B cell (primary cell): ENCODE measurements around the gene TMEM185B. TPM values are rescaled to one million over a fixed set of nuclear protein-coding genes. Genes with fewer than 3 reads are reported as not detected.

ENCODE experiments used
- ATAC-seq: fragments of 200-7000 bp; cut with Tn5 transposase; one replicate; pipeline ENCODE4 v1.10.0; 2021; ENCODE audit warnings: low read depth, mild to moderate bottlenecking, moderate number of reproducible peaks, moderate library complexity
- CTCF ChIA-PET: fragments of 350-600 bp; sonication (Branson Sonifier 250); formaldehyde crosslinking; loops from one replicate; lab custom pipeline; 2021; ENCODE audit warnings: antibody characterized with exemption, inconsistent platforms; lab: Charles Lee
- POLR2A ChIA-PET: fragments of 350-600 bp; sonication (Branson Sonifier 250); formaldehyde crosslinking; loops from one replicate; lab custom pipeline; 2021; ENCODE audit warnings: antibody characterized with exemption; lab: Charles Lee
- DNase-seq: peaks from one replicate; pipeline ENCODE4 v3.0.0; 2013
- H2AFZ ChIP-seq: 2 replicates; pipeline ENCODE4 v1.6.1; 2012; ENCODE audit warnings: mild to moderate bottlenecking, low read depth, low read length; ENCODE audit not compliant: insufficient read depth, poor library complexity, severe bottlenecking
- H3K27ac ChIP-seq, 2 donors: 1 replicate in 1 of 2; 2 replicates in 1 of 2; pipeline ENCODE4 v1.5.1; 2012 to 2013; ENCODE audit warnings: low read length in 2 of 2, mild to moderate bottlenecking in 2 of 2, moderate library complexity in 1 of 2
- H3K27me3 ChIP-seq, 4 experiments: fragments of 200-600 bp in 1 of 4; sonication (generic) in 1 of 4; replicated peaks in 1 of 4; 1 replicate in 2 of 4; 2 replicates in 2 of 4; pipeline versions ENCODE4 v1.6.1 to v1.7.0; 2013 to 2016; ENCODE audit warnings: low read length in 3 of 4, mild to moderate bottlenecking in 2 of 4, mixed read lengths in 1 of 4, moderate library complexity in 1 of 4; ENCODE audit not compliant: insufficient read depth in 4 of 4, control insufficient read depth in 3 of 4; ENCODE audit errors: control extremely low read depth in 1 of 4
- H3K36me3 ChIP-seq, 2 experiments: replicated peaks in 1 of 2; 1 replicate in 1 of 2; 2 replicates in 1 of 2; pipeline versions ENCODE4 v1.6.1 to v1.7.1; 2013; ENCODE audit warnings: low read length in 1 of 2; ENCODE audit not compliant: insufficient read depth in 2 of 2, control insufficient read depth in 1 of 2; ENCODE audit errors: control extremely low read depth in 1 of 2, extremely low read depth in 1 of 2
- H3K4me1 ChIP-seq, 2 donors: fragments of 200-600 bp in 1 of 2; sonication (generic) in 1 of 2; 1 replicate in 1 of 2; 2 replicates in 1 of 2; pipeline versions ENCODE4 v1.5.1 to v1.6.1; 2013 to 2017; ENCODE audit warnings: low read length in 2 of 2; ENCODE audit not compliant: control insufficient read depth in 2 of 2, insufficient read depth in 2 of 2
- H3K4me2 ChIP-seq: replicated peaks from 2 replicates; pipeline ENCODE3; 2012; ENCODE audit warnings: mild to moderate bottlenecking, low read depth, low read length; ENCODE audit not compliant: poor library complexity, severe bottlenecking
- H3K4me3 ChIP-seq, 5 experiments: fragments of 200-600 bp in 1 of 5; sonication (generic) in 1 of 5; 1 replicate in 3 of 5; 2 replicates in 2 of 5; pipeline versions ENCODE4 v1.5.1 to v1.7.0; 2011 to 2016; ENCODE audit warnings: low read length in 4 of 5, mild to moderate bottlenecking in 4 of 5, low read depth in 2 of 5, control low read depth in 1 of 5, moderate library complexity in 1 of 5; ENCODE audit not compliant: insufficient read depth in 1 of 5; ENCODE audit errors: control extremely low read depth in 1 of 5, extremely low read depth in 1 of 5
- H3K79me2 ChIP-seq: fragments of 200-600 bp; sonication (generic); one replicate; pipeline ENCODE4 v1.6.0; 2016; ENCODE audit warnings: low read length; ENCODE audit not compliant: control insufficient read depth, insufficient read depth
- H3K9ac ChIP-seq: fragments of 200-600 bp; sonication (generic); 2 replicates; pipeline ENCODE4 v1.6.1; 2017; ENCODE audit warnings: mild to moderate bottlenecking, low read length, moderate library complexity
- H3K9me3 ChIP-seq, 3 donors: one replicate each; pipeline versions ENCODE4 v1.6.1 to v1.7.1; 2013; ENCODE audit warnings: low read length in 2 of 3; ENCODE audit not compliant: control insufficient read depth in 2 of 3, insufficient read depth in 1 of 3; ENCODE audit errors: control extremely low read depth in 1 of 3
- H4K20me1 ChIP-seq: 2 replicates; pipeline ENCODE4 v1.6.0; 2012; ENCODE audit warnings: mild to moderate bottlenecking, low read length; ENCODE audit not compliant: insufficient read depth, control insufficient read depth, poor library complexity, severe bottlenecking
- H3K27ac Mint-ChIP-seq: one replicate; pipeline ENCODE4 v1.8.0; 2021; ENCODE audit warnings: mixed read lengths
- H3K27me3 Mint-ChIP-seq: one replicate; pipeline ENCODE4 v1.8.0; 2021; ENCODE audit warnings: mixed read lengths
- H3K4me1 Mint-ChIP-seq: one replicate; pipeline ENCODE4 v1.8.0; 2021; ENCODE audit warnings: mixed read lengths
- H3K4me3 Mint-ChIP-seq: one replicate; pipeline ENCODE4 v1.8.0; 2021; ENCODE audit warnings: mixed read lengths
- H3K9me3 Mint-ChIP-seq: one replicate; pipeline ENCODE4 v1.8.0; 2022; ENCODE audit warnings: mixed read lengths; ENCODE audit not compliant: insufficient read depth
- CTCF ChIP-seq: fragments of 200-600 bp; IDR thresholded peaks from one replicate; pipeline ENCODE4 v1.8.0; 2022; ENCODE audit warnings: antibody characterized with exemption, mild to moderate bottlenecking
- EZH2 ChIP-seq: IDR thresholded peaks from 2 replicates; pipeline ENCODE4 v1.6.1; 2012; ENCODE audit warnings: borderline replicate concordance, low read depth, mild to moderate bottlenecking, moderate library complexity, low read length; ENCODE audit not compliant: insufficient read depth, poor library complexity, severe bottlenecking
- WGBS: methylation state at CpG from one replicate; pipeline ENCODE4 v1.1.5; 2013; ENCODE audit warnings: missing lambda C conversion rate; ENCODE audit not compliant: insufficient coverage; 5-methylcytosine and 5-hydroxymethylcytosine counted together
- intact Hi-C: fragments of 100-400 bp; cut with micrococcal nuclease; formaldehyde crosslinking; loops from one replicate; pipeline ENCODE4 v1.10.0; 2022
- polyA plus RNA-seq: library from polyadenylated mRNA; depleted of rRNA; stranded (reverse); fragments of >200 nt; gene quantifications from 2 replicates; pipeline ENCODE4 v1.2.3, GENCODE V29; 2012
- total RNA-seq, 2 donors: library from RNA; stranded (reverse); fragments of 120-200 nt in 1 of 2; gene quantifications; 1 replicate in 1 of 2; 2 replicates in 1 of 2; pipeline versions ENCODE4 v1.2.3 to v1.2.4, GENCODE V29; 2013 to 2022

The TMEM185B gene
- total and polyA plus RNA-seq, 2 donors (not counting 1 experiment from before 2014, with no cell fraction given), result 29.6 to 36.4 TPM

GRCh38 chr2:120229341-120229740, 6.1 kb upstream of the TMEM185B start:
- DNase-seq, result no peak
- H3K4me1 ChIP-seq, result peaks cover 27 to 37% of the 10 kb centered on the region in 2 donors
- no peak overlapping the region for H3K9ac ChIP-seq
- Mint-ChIP-seq H3K27ac (no peak overlapping the region), H3K4me1 (peaks cover 56% of the 10 kb centered on the region), H3K4me3 (no peak overlapping the region), H3K27me3 (no peaks in the 10 kb centered on the region), H3K9me3 (no peaks in the 10 kb centered on the region)
- TF ChIP-seq EZH2 (no peak), CTCF (no peak)
- H3K9me3 ChIP-seq, result no peaks in the 10 kb centered on the region
- no peak overlapping the region for H2AFZ ChIP-seq
- WGBS, result 94% methylated on average over 5 of the region's 10 CpGs
- intact Hi-C loops, result loop anchor here (2.0 kb wide), 1 partner anchor 83 kb away; no protein-coding TSS in a partner anchor
- no peak overlapping the region for H3K4me2 ChIP-seq
- H3K79me2 ChIP-seq, result peaks cover 24% of the 10 kb centered on the region
- ATAC-seq, result no peak
- no peaks in the 10 kb centered on the region for H3K27me3 ChIP-seq
- H4K20me1 ChIP-seq, result no peaks in the 10 kb centered on the region
- ChIA-PET POLR2A (interaction anchor here (0.7 kb wide), 1 partner anchor 84 kb away, joined by 7 read pairs; no protein-coding TSS in a partner anchor), CTCF (interaction anchor here (2.0 to 3.6 kb wide), 3 partner anchors 53 to 84 kb away, joined by 6 to 19 read pairs (median 8); no protein-coding TSS in a partner anchor)
- no peak overlapping the region for H3K4me3 ChIP-seq
- H3K27ac ChIP-seq, result no peak overlapping the region
- no peaks in the 10 kb centered on the region for H3K36me3 ChIP-seq

GRCh38 chr2:120228503-120228902, 5.3 kb upstream of the TMEM185B start:
- H3K27ac Mint-ChIP-seq, result no peak overlapping the region
- DNase-seq, result no peak
- no peaks in the 10 kb centered on the region for H3K27me3 Mint-ChIP-seq
- no peaks in the 10 kb centered on the region for H3K9me3 Mint-ChIP-seq
- TF ChIP-seq EZH2, result no peak
- TF ChIP-seq CTCF, result no peak
- WGBS, result 49% methylated on average over 2 of the region's 5 CpGs
- ATAC-seq, result no peak
- no peak overlapping the region for H3K4me3 ChIP-seq
- peaks cover 30% of the 10 kb centered on the region for H3K79me2 ChIP-seq
- H3K9me3 ChIP-seq, result no peaks in the 10 kb centered on the region
- no peaks in the 10 kb centered on the region for H4K20me1 ChIP-seq
- no peak overlapping the region for H3K4me3 Mint-ChIP-seq
- no peak overlapping the region for H2AFZ ChIP-seq
- ChIA-PET POLR2A (no interaction called here), CTCF (interaction anchor here (1.1 to 2.0 kb wide), 5 partner anchors 23 to 86 kb away, joined by 3 to 8 read pairs (median 3); no protein-coding TSS in a partner anchor)
- no peak overlapping the region for H3K9ac ChIP-seq
- intact Hi-C loops, result loop anchor here (2.0 kb wide), 1 partner anchor 84 kb away; no protein-coding TSS in a partner anchor
- H3K4me2 ChIP-seq, result no peak overlapping the region
- H3K27ac ChIP-seq, result no peak overlapping the region
- no peaks in the 10 kb centered on the region for H3K36me3 ChIP-seq
- peaks cover 34 to 43% of the 10 kb centered on the region in 2 donors for H3K4me1 ChIP-seq
- no peaks in the 10 kb centered on the region for H3K27me3 ChIP-seq
- peaks cover 60% of the 10 kb centered on the region for H3K4me1 Mint-ChIP-seq
